Adipose tissue (tissue), 3 donors: Measurements from ENCODE around the gene CNTN2. TPM values are rescaled to one million over a fixed set of nuclear protein-coding genes. Genes with fewer than 3 reads are reported as not detected.

Source experiments
- H3K27ac ChIP-seq: one replicate; pipeline ENCODE4 v1.5.1; 2013; ENCODE audit warnings: low read depth, low read length
- WGBS, 3 donors: extraction: QIAGEN DNeasy Blood & Tissue Kit; methylation state at CpG; one replicate each; pipeline ENCODE4 v1.1.7; 2013; 5-methylcytosine and 5-hydroxymethylcytosine counted together
- polyA plus RNA-seq, 3 donors: library from polyadenylated mRNA; stranded (reverse); fragments of 200-250 nt; gene quantifications; one replicate each; pipeline ENCODE4 v1.2.3, GENCODE V29; 2013
- donor health status: healthy with polysubstance abuse.
- donor health status: Bipolar disorder and iron deficiency.
- donor health status: healthy.

CNTN2 gene, protein sequence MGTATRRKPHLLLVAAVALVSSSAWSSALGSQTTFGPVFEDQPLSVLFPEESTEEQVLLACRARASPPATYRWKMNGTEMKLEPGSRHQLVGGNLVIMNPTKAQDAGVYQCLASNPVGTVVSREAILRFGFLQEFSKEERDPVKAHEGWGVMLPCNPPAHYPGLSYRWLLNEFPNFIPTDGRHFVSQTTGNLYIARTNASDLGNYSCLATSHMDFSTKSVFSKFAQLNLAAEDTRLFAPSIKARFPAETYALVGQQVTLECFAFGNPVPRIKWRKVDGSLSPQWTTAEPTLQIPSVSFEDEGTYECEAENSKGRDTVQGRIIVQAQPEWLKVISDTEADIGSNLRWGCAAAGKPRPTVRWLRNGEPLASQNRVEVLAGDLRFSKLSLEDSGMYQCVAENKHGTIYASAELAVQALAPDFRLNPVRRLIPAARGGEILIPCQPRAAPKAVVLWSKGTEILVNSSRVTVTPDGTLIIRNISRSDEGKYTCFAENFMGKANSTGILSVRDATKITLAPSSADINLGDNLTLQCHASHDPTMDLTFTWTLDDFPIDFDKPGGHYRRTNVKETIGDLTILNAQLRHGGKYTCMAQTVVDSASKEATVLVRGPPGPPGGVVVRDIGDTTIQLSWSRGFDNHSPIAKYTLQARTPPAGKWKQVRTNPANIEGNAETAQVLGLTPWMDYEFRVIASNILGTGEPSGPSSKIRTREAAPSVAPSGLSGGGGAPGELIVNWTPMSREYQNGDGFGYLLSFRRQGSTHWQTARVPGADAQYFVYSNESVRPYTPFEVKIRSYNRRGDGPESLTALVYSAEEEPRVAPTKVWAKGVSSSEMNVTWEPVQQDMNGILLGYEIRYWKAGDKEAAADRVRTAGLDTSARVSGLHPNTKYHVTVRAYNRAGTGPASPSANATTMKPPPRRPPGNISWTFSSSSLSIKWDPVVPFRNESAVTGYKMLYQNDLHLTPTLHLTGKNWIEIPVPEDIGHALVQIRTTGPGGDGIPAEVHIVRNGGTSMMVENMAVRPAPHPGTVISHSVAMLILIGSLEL
- under 1 TPM; 0.10 to 0.34 (median 0.22) TPM for polyA plus RNA-seq

DNA sequence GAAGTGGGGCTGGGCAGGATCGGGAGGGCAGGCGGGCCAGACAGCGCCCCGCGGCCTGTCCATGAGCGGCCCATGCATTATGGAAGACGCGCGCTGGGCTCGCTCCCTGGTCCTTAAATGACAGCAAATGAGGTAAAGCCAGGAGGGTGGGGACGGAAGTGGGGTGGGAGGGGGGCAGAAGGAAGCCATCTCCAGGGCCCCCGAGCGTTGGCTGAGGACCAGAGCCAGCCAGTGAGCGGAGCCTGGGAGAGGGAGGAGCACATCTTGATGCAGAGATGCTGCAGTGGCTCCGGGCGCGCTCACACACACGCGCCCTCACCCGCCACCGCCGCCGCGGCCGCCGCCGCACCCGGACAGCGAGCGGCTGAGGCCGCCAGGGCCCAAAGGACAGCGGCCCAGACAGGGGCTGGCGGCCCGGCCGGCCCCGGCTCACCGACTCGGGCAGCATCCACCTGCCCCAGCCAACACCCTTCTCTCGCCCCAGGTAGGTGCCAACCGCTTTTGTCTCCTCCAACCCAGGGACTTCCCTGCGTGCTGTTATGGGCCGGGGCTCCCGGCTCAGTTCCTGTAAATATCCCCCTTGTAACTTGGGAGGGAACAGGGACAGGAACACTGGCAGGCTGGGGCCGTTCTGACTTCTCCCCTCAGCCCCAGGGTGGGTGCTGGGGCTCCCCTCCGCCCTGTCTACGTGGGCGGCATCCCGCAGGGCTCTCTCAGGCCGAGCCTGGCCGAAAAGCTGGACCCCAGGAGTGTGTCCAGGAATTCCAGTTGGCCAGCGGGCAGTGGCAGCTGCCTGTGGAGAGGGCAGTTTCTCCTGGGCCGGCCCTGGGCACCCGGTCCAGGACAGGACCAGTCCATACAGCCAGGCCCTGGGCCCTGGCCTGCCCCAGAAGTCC, at the start of gene CNTN2:
TSS of gene CNTN2 (plus strand) at position 302 of the 896 bp plus-strand sequence. CDS start 9,974 bp downstream, outside the sequence.
- 8 to 11% (median 11%) methylated on average over 40 to 53 of the region's 53 CpGs for WGBS, 3 donors
- no peak within 1 kb of the TSS for H3K27ac ChIP-seq

DNA sequence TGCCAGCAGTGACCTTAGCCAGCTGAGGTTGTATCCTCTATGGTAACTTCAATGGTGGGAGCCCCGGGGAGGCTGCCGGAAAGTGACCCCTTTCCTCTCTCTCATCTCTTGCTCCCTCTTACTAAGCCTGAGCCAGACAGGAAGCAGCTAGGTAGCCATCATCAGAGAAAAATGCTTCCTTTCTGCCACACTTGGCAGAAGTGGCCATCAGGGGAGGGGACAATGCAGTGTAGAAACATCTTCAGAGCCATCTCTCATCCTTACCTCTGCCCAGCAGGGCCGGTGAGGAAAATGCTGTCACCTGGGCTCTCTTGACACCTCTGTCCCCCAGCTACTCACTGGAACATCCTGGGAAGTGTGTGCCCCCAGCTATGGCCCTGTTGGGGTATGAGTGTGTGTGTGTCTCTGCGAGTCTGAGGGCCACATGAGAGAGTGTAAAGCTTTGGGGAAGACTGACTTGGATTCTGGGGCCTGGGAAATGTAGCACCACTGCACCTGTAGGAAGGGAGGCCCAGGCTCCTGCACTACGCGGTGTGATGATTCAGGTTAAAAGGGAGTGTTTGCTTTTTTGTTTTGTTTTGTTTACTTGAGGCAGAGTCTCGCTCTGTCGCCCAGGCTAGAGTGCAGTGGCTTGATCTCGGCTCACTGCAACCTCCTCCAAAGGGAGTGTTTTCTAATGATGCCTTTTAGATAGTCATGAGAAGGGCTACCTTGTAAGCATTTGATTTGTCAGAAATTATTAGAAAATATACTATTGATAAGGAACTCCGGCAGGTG, 48.7 kb upstream of the CNTN2 start:
- no peak overlapping the region for H3K27ac ChIP-seq
- 83 to 93% (median 86%) methylated on average over 10 of the region's 10 CpGs for WGBS, 3 donors

DNA sequence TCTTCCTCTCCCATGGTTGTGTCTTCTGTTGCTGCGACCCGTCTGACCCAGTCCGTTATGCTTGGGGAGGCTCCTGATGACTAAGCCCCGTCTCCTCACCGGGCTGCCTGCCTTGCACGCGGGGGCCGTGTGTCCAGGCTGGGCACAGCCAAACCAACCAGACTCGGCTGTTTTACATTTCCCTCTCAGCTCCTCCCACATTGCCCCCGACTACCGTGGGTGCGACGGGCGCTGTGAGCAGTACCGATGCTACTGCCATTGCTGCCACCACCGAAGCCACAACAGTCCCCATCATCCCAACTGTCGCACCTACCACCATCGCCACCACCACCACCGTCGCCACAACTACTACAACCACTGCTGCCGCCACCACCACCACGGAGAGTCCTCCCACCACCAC, 46.0 kb upstream of the CNTN2 start:
- H3K27ac ChIP-seq, result no peak overlapping the region
- 84 to 92% (median 89%) methylated on average over 21 to 22 of the region's 22 CpGs for WGBS, 3 donors

DNA sequence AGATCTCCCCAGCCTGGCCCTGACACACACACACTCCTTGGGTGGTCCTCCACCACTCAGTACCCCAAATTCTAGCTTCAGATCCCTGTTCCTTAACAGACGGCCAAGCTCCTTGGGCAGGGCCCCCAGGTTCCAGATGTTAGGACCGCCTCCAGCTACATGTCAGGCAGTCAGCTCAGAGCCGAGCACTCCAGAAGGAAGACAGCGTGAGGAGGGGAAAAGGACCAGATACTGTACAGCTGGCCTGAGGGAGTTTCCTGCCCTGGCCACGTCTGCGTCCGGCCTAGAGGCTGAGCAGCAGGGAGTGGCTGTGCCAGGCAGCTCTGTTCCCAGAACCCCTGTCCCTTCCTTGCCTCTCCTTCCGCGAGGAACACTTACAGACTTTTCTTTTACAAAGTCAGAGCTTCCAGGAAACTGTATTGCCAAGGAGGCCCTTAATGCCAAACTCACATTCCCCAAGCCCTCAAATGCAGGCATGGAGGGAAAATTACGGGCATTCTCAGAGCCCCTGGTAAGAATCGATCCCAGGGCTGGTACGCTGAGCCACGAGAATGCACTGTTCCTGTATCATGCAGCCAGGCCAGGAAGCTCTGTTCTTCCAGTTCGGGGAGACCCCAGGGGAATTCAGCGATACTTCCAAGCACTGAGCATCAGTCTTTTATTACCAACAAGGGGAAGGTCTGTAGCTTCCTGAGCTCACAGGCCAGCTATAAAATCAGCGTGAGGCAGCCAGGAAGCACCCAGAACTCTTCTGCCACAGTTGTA, 45.2 kb upstream of the CNTN2 start:
- WGBS, 3 donors, result 48 to 71% (median 59%) methylated on average over 16 of the region's 16 CpGs
- H3K27ac ChIP-seq, result no peak overlapping the region

DNA sequence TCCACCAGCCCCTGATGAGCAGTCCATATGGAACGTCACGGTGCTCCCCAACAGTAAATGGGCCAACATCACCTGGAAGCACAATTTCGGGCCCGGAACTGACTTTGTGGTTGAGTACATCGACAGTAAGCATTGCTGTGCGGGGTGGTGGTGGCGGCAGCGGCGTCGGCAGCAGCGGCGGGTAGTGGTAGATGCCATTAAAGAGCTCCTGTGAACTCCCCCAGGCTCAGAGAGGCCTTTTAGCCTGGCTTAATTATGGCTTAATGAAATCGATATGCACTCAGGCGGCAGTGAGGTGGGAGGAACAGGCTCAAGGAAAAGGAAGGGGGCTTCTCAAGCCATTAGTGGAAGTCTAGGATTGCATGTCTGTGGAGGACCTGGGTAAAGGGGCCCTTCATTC, 41.9 kb upstream of the CNTN2 start:
- 94 to 97% (median 96%) methylated on average over 14 of the region's 14 CpGs for WGBS, 3 donors
- no peak overlapping the region for H3K27ac ChIP-seq

DNA sequence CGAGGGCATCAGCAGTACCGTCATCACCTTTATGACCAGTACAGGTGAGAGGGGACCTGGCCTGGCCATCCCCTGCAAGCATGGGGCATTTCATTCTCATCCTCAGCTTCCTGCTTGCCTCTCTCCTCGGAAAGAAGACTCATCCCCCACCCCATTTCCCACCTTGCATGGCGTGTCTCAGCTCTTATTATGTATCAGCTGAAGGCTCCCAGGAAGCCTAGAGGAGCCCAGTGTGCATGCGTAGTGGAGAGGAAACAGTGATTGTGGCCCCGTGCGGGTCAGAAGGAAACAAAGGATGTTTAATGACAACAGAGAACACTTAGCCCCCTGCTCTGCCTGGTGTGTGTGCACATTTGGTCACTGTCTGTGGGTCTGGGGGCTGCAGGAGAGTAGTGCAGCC, 40.3 kb upstream of the CNTN2 start:
- no peak overlapping the region for H3K27ac ChIP-seq
- WGBS, 3 donors, result 72 to 79% (median 73%) methylated on average over 7 of the region's 7 CpGs

DNA sequence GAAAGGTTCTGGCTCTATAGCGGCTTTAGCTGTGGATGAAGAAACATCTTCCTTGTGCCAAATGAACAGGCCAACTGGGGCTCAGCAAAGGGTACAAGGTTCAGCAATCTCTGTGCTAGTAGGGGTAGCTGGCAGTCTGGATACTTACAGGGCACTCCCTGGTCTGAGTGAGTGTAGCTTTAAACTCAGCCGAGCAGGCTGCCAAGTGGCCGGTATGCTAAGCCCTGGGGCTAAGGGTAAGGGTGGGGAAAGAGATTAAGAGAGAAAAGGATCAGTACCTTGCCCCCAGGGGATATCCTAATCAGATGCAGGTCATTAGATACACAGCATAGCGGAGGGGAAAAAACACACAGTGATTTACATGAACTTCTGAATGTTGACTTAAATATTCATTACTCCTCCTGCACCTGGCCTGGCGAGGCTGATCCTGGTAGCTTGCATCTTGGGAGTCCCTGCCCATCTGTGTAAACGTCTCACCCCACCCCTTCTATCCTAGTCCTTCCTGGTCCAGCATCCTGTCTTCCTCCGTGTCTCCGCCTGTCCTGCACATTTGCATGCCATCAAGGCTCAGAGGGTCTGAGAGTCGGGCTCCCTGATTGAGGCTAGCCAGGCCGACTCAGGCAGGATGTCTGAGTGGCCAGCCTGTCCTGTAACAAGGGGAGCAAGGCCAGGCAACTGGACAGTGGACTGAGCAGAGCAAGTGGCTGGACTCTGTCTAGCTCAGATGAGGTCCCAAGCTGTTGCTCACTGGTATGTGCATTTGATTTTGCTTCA, 39.5 kb upstream of the CNTN2 start:
- 62 to 73% (median 66%) methylated on average over 10 of the region's 10 CpGs for WGBS, 3 donors
- H3K27ac ChIP-seq, result no peak overlapping the region

DNA sequence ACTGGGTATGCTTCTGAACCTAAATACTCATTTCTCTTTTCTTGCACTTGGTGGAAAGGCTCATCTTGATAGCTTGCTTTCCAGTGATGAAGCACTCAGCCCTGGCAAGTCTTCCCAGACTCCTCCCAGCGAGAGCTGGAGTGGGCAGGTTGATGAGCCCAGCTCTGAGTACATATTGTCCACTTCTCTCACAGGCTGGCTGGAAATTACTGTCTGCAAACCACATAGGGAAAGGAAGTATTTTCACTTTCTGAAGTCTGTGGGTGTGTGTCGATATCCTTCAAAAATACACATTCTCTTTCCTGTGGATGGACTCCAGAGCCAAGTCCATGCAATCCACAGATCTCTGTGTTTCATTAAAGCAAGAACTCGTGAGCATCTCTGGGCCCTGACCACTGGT, 38.7 kb upstream of the CNTN2 start:
- H3K27ac ChIP-seq, result no peak overlapping the region
- WGBS, 3 donors, result 37 to 69% (median 46%) methylated on average over 3 of the region's 3 CpGs

DNA sequence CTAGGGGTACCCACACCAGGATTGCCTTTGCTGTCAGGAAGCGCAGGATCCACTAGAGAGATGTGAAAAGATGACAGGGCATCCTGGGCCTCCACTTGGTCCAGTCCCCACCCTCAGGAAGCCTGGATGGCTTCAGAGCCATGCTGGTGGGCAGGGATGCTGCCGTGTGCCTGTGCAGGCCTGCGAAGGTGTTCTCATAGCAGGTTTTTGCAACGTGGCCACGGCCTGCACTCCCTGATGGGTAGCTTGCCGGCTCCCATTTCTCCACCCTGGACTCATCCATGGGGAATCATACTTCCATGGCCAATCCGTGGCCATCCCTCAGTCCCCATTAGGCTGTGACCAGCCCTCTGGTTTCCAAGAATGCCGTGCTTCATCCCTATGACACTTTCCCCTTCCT, 34.1 kb upstream of the CNTN2 start:
- 85 to 93% (median 87%) methylated on average over 8 of the region's 8 CpGs for WGBS, 3 donors

DNA sequence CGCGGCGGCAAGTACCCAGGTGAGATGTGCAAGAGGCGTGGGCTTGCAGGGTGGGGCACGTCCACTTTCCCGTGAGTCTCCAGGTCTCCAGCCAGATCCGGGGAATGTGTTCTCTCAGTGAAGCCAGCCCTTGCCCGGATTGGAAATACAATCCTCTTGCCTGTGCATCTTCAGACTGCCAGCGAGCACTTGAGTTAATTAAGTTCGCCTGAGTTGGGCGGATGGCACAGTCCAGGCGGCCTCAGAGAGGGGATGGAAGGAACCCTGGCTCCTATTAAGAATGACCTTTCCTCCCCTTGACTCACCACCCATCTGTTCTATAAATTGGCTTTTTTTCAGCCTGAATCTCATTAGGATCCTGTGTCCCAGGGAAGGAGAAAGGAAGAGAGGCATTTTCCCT, 33.3 kb upstream of the CNTN2 start:
- 92 to 93% (median 93%) methylated on average over 12 of the region's 12 CpGs for WGBS, 3 donors
- H3K27ac ChIP-seq, result no peak overlapping the region

More for the DNA sequence above, 34.1 kb upstream of the CNTN2 start:
- no peak overlapping the region for H3K27ac ChIP-seq

DNA sequence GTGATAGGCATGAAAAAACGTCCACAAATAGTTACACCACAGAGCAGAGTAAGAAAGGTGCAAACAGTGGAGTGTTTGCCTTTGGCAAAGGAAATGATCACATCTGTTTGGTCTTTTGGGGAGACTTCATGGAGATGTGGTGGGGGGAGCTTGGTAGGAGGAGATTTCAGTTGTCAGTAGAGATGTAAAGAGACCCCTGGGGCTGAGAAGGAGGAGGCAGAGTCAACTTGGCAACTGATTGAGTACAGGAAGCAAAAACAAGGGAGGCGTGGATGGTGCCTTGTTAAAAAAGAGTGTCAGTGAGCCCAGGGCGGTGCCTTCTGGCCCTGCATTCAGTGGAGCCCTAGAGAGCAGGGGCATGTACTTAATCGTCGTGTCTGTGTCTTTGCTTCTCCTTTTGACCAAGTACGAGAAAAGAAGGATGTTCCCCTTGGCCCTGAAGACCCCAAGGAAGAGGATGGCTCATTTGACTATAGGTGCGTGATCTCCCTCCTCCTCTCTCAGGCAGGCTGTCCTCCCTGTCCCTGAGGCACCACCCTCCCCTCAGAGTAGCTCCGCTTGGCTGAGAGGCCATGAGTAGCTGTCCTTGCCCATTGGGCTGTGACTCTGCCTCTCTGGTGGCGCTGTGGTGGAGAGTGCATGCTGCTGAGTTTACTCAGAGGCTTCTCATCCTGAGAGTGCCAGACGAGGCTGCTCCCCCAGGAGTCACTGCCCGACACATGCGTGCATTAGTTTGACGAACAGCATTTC, 30.4 kb upstream of the CNTN2 start:
- WGBS, 3 donors, result 62 to 69% (median 65%) methylated on average over 13 of the region's 13 CpGs
- H3K27ac ChIP-seq, result no peak overlapping the region

DNA sequence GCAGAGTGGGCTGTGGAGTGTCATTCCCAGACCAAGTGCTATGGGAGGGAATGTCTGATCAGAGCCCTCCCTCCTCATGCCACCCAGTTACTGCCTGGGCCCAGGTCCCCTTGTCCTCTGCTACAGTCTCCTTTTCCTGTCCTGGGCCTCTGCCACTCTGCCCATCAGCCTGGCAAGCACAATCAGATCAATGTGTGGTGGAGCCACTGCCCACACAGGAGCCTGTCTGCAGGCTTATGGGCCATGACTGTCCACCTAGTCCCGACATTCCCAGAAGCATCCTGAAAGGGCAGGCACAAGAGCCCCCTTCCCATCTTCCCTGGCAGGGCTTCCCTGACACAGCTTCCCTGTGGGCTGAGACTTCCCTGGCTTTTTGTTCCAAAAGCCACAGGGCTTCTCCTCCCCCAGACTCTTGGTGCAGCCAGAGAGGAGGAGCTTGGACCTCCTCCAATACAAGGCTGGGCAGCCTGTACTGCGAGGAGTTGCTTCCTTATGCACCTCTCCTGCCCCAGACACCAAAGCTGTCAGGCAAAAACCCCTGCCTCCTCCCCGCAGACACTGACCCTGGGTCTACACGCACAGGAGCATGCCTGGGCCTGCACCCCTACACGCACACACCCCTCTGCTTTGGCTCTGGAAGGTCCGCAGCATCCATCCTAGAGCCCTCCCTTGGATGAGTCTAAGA, 29.2 kb upstream of the CNTN2 start:
- no peak overlapping the region for H3K27ac ChIP-seq
- 30 to 57% (median 30%) methylated on average over 6 of the region's 6 CpGs for WGBS, 3 donors

DNA sequence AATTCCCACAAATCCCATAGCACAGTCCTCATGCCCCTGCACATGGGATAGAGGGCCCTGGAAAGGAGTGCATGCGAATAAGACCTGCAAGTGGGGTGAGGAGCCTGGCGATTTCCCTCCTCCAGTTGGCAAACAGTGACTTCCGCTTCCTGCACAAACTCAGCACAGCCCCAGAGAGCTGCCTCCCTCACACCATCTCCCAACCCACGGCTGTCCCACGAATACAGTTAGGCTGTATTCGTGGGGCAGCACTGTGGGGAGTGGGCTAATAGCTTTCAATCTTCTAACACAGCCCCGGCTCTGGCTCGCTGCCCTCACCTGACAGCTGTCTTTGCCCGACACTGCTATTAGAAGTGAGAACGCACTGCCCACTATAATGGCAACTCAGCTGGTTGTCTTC, 28.2 kb upstream of the CNTN2 start:
- WGBS, 3 donors, result 51 to 70% (median 54%) methylated on average over 10 of the region's 10 CpGs
- no peak overlapping the region for H3K27ac ChIP-seq

DNA sequence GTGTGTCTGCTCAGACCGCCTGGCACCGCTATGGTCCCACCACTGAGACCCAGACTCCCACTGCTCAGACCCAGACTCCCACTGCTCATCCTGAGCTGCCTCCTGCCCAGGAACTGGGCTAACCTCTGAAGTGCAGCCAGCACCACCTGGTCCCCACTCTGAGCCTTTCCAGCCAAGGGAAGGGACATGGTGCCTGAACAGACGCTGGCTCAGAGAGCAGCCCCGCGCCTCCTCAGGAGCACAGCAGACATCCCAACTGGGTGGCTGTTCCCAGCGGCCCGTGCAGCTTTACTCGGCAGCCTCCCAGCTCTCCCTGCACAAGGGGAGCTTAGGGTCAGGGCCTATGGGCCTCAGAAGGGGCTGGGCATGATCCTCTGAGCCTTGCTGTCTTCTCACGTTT, 27.8 kb upstream of the CNTN2 start:
- H3K27ac ChIP-seq, result no peak overlapping the region
- WGBS, 3 donors, result 76 to 83% (median 83%) methylated on average over 7 to 9 of the region's 9 CpGs

DNA sequence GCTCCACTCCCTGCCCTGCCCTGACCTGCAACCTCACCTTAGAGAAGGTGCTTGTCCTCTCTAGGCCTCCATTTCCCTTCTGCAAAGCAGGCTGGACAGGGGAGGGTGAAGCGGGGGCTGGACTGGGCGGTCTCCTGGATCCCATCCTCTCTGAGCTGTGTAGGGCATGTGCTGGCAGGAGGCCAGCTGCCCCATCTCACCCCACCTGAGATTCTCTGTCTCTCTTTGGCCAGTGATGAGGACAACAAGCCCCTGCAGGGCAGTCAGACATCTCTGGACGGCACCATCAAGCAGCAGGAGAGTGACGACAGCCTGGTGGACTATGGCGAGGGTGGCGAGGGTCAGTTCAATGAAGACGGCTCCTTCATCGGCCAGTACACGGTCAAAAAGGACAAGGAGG, 26.9 kb upstream of the CNTN2 start:
- WGBS, 3 donors, result 91 to 95% (median 93%) methylated on average over 9 of the region's 9 CpGs
- no peak overlapping the region for H3K27ac ChIP-seq
